Right cardiac atrium (tissue), 5 donors: ENCODE data around the gene SH3TC2. TPM values are rescaled to one million over a fixed set of nuclear protein-coding genes. Genes with fewer than 3 reads are reported as not detected.

ENCODE experiments used
- ATAC-seq, 2 donors: fragments of 200-7000 bp; cut with Tn5 transposase; one replicate each; pipeline versions ENCODE4 v1.8.0 to v1.9.1; 2020; ENCODE audit warnings: moderate library complexity in 2 of 2, mild to moderate bottlenecking in 1 of 2
- DNase-seq, 3 donors: peaks; one replicate each; pipeline ENCODE4 v3.0.0-alpha.2; 2020
- H3K27ac ChIP-seq: one replicate; pipeline ENCODE4 v1.5.1; 2013; ENCODE audit warnings: mild to moderate bottlenecking, low read length, control low read depth, moderate library complexity
- H3K27me3 ChIP-seq: one replicate; pipeline ENCODE4 v1.6.1; 2013; ENCODE audit not compliant: control insufficient read depth, insufficient read depth
- H3K4me1 ChIP-seq: one replicate; pipeline ENCODE4 v1.6.1; 2013; ENCODE audit warnings: low read length; ENCODE audit not compliant: control insufficient read depth, insufficient read depth
- H3K4me3 ChIP-seq: one replicate; pipeline ENCODE4 v1.5.1; 2013; ENCODE audit warnings: low read length, control low read depth
- H3K9me3 ChIP-seq: one replicate; pipeline ENCODE4 v1.6.1; 2013; ENCODE audit warnings: low read length; ENCODE audit not compliant: control insufficient read depth
- WGBS: extraction: QIAGEN DNeasy Blood & Tissue Kit; methylation state at CpG from one replicate; pipeline ENCODE4 v1.1.7; 2013; 5-methylcytosine and 5-hydroxymethylcytosine counted together
- intact Hi-C, 4 donors: fragments of 100-400 bp; cut with DNase I; formaldehyde crosslinking; loops; one replicate each; pipeline versions ENCODE4 v1.11.0 to v1.14.0; 2022 to 2023
- polyA plus RNA-seq: library from polyadenylated mRNA; stranded (reverse); fragments of 200-250 nt; gene quantifications from one replicate; pipeline ENCODE4 v1.2.3, GENCODE V29; 2013
- total RNA-seq, 4 donors: library from RNA; stranded (reverse); fragmentation: NEBNext Ultra II Directional; extraction: Animal tissue kit (Norgen Biotek cat#: 25700); gene quantifications; one replicate each; pipeline ENCODE4 v1.2.1, GENCODE V29; 2021
- donor health status: healthy with polysubstance abuse.
- donor health status: DM: no; HTN: yes; CAD: no.
- donor health status: DM: no; HTN: no; CAD: no.
- donor health status: DM: no; HTN: yes; CAD: no; lungs with severe emphysema.
- donor health status: DM: yes; HTN: yes; CAD: no.

Gene SH3TC2
- total and polyA plus RNA-seq, 5 donors, result 4.9 to 17.9 (median 12.4) TPM

DNA sequence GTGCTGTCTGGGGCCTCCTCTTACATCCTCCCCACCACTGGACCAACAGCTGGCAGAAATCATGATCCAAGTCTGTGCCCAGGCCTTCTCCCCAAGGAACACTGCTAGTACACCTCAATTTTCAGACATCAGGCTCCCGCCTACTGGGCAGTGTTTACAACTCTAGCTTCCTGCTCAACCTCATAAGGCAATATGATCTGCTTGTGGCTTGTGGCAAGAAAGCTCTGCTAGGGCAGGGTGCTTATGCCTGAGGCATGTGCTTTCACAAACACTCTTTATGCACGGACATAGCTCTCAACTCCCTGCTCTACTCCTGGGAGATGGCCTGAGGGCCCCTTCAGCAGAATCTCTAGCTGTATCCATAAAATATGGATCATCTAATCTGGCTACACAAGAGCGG is 32.5 kb downstream of the SH3TC2 start:
- Histone ChIP-seq H3K4me1 (no peaks in the 10 kb centered on the region), H3K4me3 (no peak overlapping the region), H3K27ac (no peak overlapping the region), H3K27me3 (no peaks in the 10 kb centered on the region), H3K9me3 (no peaks in the 10 kb centered on the region)
- intact Hi-C loops, result loop anchor here in 3 of 4 donors (10.0 kb wide), 4 partner anchors 74 to 586 kb away; no protein-coding TSS in a partner anchor
- WGBS, result 96% methylated on average over 3 of the region's 3 CpGs
- ATAC-seq, result no peak
- no peak for DNase-seq

- H3K4me1 ChIP-seq, result no peaks in the 10 kb centered on the region
- H3K9me3 ChIP-seq, result no peaks in the 10 kb centered on the region
- DNase-seq (no peak), ATAC-seq (no peak)
- H3K27me3 ChIP-seq, result no peaks in the 10 kb centered on the region
- WGBS, result 76% methylated on average over 5 of the region's 5 CpGs
- no peak overlapping the region for H3K27ac ChIP-seq
- H3K4me3 ChIP-seq, result no peak overlapping the region
- intact Hi-C loops, result no loop called here
Observed at GRCh38 chr5:149028984-149029383, 33.9 kb downstream of the SH3TC2 start.

DNA sequence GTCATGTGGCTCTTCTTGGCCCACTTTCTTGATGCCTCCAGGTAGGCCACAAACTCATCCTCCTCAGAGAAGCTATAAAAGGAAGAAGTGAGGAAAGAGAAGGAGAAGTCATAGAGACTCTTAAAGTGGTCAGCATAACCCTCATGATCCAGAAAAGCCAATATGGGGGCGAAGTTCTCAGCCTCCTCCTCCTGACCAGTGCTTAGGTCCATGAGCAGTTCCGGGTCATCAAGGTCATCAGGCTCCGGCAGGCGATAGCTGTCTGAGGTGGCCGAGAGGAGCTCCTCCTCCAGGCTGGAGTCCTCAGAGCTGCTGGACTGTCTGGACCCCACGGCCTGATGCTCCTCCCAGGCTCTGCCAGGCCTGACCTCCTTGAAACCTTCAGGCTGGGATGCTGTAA is 34.7 kb downstream of the SH3TC2 start:
- WGBS, result 92% methylated on average over 6 of the region's 6 CpGs
- Histone ChIP-seq H3K4me1 (no peaks in the 10 kb centered on the region), H3K27me3 (no peaks in the 10 kb centered on the region), H3K4me3 (no peak overlapping the region), H3K27ac (no peak overlapping the region), H3K9me3 (no peaks in the 10 kb centered on the region)
- intact Hi-C loops, result no loop called here
- DNase-seq (no peak), ATAC-seq (no peak)

DNA sequence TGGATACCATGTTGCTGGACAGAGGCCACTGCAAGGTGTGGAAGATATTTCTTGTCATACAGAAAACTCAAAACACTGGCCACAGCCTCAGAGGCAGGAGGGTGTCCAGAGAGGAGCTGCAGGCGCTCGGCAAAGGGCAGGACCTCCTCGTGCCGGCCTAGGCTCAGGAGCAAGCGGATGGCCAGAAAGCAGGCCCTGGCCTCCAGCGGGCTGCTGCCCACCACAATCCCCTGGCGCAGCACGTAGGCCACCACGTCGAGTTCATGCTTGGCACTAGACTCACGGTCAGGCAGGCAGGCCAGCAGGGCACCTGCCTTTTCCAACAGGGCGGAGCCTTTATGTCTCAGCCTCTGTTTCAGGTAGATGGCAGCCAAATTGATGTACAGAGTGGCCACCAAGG is 35.2 kb downstream of the SH3TC2 start:
- intact Hi-C loops, result no loop called here
- Histone ChIP-seq H3K27me3 (no peaks in the 10 kb centered on the region), H3K9me3 (no peaks in the 10 kb centered on the region), H3K27ac (no peak overlapping the region), H3K4me3 (no peak overlapping the region), H3K4me1 (no peaks in the 10 kb centered on the region)
- no peak for ATAC-seq
- DNase-seq, result no peak
- 97% methylated on average over 12 of the region's 12 CpGs for WGBS

DNA sequence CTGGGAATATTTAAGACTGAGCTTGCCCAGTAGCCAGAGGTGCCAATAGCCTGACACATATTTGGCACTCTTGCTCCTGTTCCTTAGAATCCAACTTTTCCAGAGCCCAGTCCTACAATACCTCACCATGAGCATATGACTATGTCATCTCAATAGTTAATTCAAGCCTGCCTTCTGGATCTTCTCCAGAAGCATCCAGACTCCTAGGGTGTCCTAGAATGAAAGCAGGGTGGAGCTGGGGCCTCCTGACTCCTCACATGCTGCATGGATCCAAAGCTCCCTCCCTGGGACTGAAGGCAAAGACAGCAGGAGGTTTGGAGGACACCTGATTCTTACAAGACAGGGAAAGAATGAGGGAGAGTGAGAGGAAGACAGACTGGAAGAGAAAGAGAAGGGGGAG is 37.9 kb downstream of the SH3TC2 start:
- DNase-seq (no peak), ATAC-seq (no peak)
- no peak overlapping the region for H3K4me3 ChIP-seq
- H3K27me3 ChIP-seq, result no peaks in the 10 kb centered on the region
- H3K9me3 ChIP-seq, result no peaks in the 10 kb centered on the region
- no peak overlapping the region for H3K27ac ChIP-seq
- intact Hi-C loops, result no loop called here
- no peaks in the 10 kb centered on the region for H3K4me1 ChIP-seq

DNA sequence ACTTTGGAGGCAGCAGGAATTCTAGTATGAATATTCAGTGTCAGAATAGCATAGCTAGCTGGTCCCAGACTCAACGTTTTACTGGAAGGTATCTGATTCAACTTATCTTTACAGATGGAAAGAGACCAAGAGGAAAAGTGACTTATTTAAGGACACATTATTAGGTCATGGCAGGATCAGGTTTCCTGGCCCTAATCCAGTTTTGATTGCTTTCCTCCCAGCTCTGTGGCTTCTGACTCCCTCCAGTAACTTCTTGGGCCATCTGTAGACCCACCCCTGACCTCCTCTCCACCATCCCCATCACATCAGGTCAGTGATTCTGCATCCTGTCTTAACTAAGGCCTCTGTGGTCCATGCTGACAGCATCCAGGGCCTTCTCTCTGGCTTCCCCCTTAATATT is 38.4 kb downstream of the SH3TC2 start:
- ATAC-seq, result peak; percentile 22 to 56
- H3K4me3 ChIP-seq, result no peak overlapping the region
- intact Hi-C loops, result no loop called here
- H3K27ac ChIP-seq, result no peak overlapping the region
- DNase-seq, result no peak
- no peaks in the 10 kb centered on the region for H3K4me1 ChIP-seq
- WGBS, result 4% methylated on average over 1 of the region's 1 CpG
- no peaks in the 10 kb centered on the region for H3K27me3 ChIP-seq
- H3K9me3 ChIP-seq, result no peaks in the 10 kb centered on the region

GRCh38 chr5:149022200-149022599 is 40.7 kb downstream of the SH3TC2 start:
- WGBS, result 88% methylated on average over 1 of the region's 1 CpG

GRCh38 chr5:149019679-149020078 is 43.2 kb downstream of the SH3TC2 start:
- intact Hi-C loops, result no loop called here
- 66% methylated on average over 4 of the region's 4 CpGs for WGBS
- no peaks in the 10 kb centered on the region for H3K27me3 ChIP-seq
- DNase-seq (no peak), ATAC-seq (no peak)
- no peak overlapping the region for H3K4me3 ChIP-seq
- no peaks in the 10 kb centered on the region for H3K9me3 ChIP-seq
- no peaks in the 10 kb centered on the region for H3K4me1 ChIP-seq
- H3K27ac ChIP-seq, result no peak overlapping the region

More at GRCh38 chr5:149022200-149022599, 40.7 kb downstream of the SH3TC2 start:
- Histone ChIP-seq H3K27ac (no peak overlapping the region), H3K27me3 (no peaks in the 10 kb centered on the region), H3K4me1 (no peaks in the 10 kb centered on the region), H3K4me3 (no peak overlapping the region), H3K9me3 (no peaks in the 10 kb centered on the region)
- DNase-seq (no peak), ATAC-seq (no peak)
- intact Hi-C loops, result no loop called here

GRCh38 chr5:149018909-149019443 is 43.9 kb downstream of the SH3TC2 start:
- intact Hi-C loops, result no loop called here
- WGBS, result 37% methylated on average over 2 of the region's 2 CpGs
- Histone ChIP-seq H3K9me3 (no peaks in the 10 kb centered on the region), H3K27me3 (no peaks in the 10 kb centered on the region), H3K27ac (no peak overlapping the region), H3K4me1 (no peaks in the 10 kb centered on the region), H3K4me3 (no peak overlapping the region)
- no peak for DNase-seq
- peak in 1 of 2 donors; percentile 51 for ATAC-seq

DNA sequence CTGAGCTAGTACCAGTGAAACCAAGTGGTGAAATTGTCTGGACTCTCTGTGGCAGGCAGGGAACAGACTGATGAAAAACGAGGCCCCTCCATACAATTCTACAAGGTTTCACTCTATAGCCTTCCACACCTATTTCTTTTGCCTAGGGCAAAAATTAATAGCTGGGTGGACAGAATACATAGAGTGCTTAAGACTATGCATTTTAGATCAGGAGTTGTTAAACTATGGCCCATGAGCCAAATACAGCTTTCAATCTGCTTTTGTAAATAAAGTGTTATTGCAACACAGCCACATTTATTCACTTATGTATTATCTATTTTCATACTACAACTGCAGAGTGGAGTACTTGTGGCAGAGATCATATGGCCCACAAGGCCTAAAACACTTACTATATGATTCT is 45.2 kb downstream of the SH3TC2 start:
- intact Hi-C loops, result no loop called here
- Histone ChIP-seq H3K4me1 (no peaks in the 10 kb centered on the region), H3K27me3 (no peaks in the 10 kb centered on the region), H3K4me3 (no peak overlapping the region), H3K9me3 (no peaks in the 10 kb centered on the region), H3K27ac (no peak overlapping the region)
- DNase-seq (no peak), ATAC-seq (no peak)
- 89% methylated on average over 1 of the region's 1 CpG for WGBS

DNA sequence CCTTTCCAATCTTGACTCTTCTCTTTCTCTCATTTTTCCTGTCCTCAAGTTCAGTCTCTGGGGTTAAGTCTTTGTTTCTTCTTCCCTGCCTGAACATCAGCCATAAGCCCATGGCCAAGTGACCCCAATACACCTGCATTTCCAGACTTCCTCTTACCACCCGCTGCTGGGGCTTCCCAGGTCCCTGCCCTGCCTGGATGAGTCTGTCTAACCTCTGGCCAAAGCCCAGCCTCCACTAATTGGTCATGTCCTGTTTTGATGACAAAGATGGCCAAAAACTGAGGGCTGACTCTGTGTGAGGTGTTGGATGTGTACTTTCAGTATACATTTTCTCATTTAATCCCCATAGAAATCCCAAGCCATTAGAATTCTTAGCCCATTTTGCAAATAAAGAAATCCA is 47.3 kb downstream of the SH3TC2 start:
- Histone ChIP-seq H3K4me1 (no peaks in the 10 kb centered on the region), H3K27me3 (no peaks in the 10 kb centered on the region), H3K4me3 (no peak overlapping the region), H3K27ac (no peak overlapping the region), H3K9me3 (no peaks in the 10 kb centered on the region)
- no peak for ATAC-seq
- intact Hi-C loops, result no loop called here
- 64% methylated on average over 1 of the region's 1 CpG for WGBS
- no peak for DNase-seq

GRCh38 chr5:149015126-149015525 is 47.7 kb downstream of the SH3TC2 start:
- intact Hi-C loops, result no loop called here
- WGBS, result 87% methylated on average over 1 of the region's 1 CpG
- no peak overlapping the region for H3K27ac ChIP-seq
- H3K4me1 ChIP-seq, result no peaks in the 10 kb centered on the region
- no peaks in the 10 kb centered on the region for H3K27me3 ChIP-seq
- no peak for ATAC-seq
- no peak overlapping the region for H3K4me3 ChIP-seq
- no peak for DNase-seq
- no peaks in the 10 kb centered on the region for H3K9me3 ChIP-seq
